Endothelial cell of umbilical vein (primary cell): ENCODE results near the gene TMEM181. TPM values are rescaled to one million over a fixed set of nuclear protein-coding genes. Genes with fewer than 3 reads are reported as not detected.

Experiments used
- BruUV-seq: library from RNA; stranded (reverse); fragments of 400-500 nt; replicated peaks from 2 replicates; lab custom pipeline; 2021; lab: Mats Ljungman, UMichigan
- CTCF ChIA-PET: fragments of 300-600, 350-600 bp; sonication (Branson Sonifier 250); formaldehyde crosslinking; loops from one replicate; lab custom pipeline; 2021; ENCODE audit warnings: antibody characterized with exemption, inconsistent platforms; lab: Charles Lee
- POLR2A ChIA-PET: fragments of 300-600, 350-600 bp; sonication (Branson Sonifier 250); formaldehyde crosslinking; loops from one replicate; lab custom pipeline; 2021; ENCODE audit warnings: antibody characterized with exemption, inconsistent platforms; lab: Charles Lee
- DNase-seq: peaks from one replicate; pipeline ENCODE4 v3.0.0-alpha.2; 2011; ENCODE audit warnings: low read depth, low spot score
- FAIRE-seq: peaks from 2 replicates; lab custom pipeline; 2011; peaks lifted over from hg19 to GRCh38; lab: Jason Lieb, UNC
- H2AFZ ChIP-seq: 2 replicates; pipeline ENCODE4 v1.6.0; 2012; ENCODE audit warnings: low read depth, low read length, control low read depth, inconsistent platforms
- H3K27ac ChIP-seq: 2 replicates; pipeline ENCODE4 v1.5.1; 2011; ENCODE audit warnings: low read depth, mild to moderate bottlenecking, control low read depth, low read length, moderate library complexity; ENCODE audit not compliant: insufficient read depth
- H3K27me3 ChIP-seq, 2 experiments: 2 replicates each; pipeline versions ENCODE4 v1.6.0 to v1.6.1; 2011; ENCODE audit warnings: low read length in 2 of 2, mixed read lengths in 1 of 2; ENCODE audit not compliant: control insufficient read depth in 2 of 2, insufficient read depth in 2 of 2
- H3K36me3 ChIP-seq, 2 experiments: 2 replicates in 1 of 2; 3 replicates in 1 of 2; pipeline ENCODE4 v1.5.1; 2011; ENCODE audit warnings: low read length in 2 of 2, mild to moderate bottlenecking in 1 of 2, moderate library complexity in 1 of 2; ENCODE audit not compliant: control insufficient read depth in 2 of 2, insufficient read depth in 2 of 2; ENCODE audit errors: extremely low read depth in 1 of 2
- H3K4me1 ChIP-seq: 3 replicates; pipeline ENCODE4 v1.5.1; 2011; ENCODE audit warnings: mild to moderate bottlenecking, low read length; ENCODE audit not compliant: control insufficient read depth, insufficient read depth; ENCODE audit errors: extremely low read depth
- H3K4me2 ChIP-seq: 2 replicates; pipeline ENCODE4 v1.6.1; 2011; ENCODE audit warnings: low read length, control low read depth, mixed read lengths; ENCODE audit not compliant: insufficient read depth
- H3K4me3 ChIP-seq, 3 experiments: fragments of 200-600 bp in 1 of 3; sonication (generic), shearing (Covaris generic) in 1 of 3; replicated peaks in 1 of 3; 2 replicates each; pipeline ENCODE4 v1.5.1; 2011 to 2016; ENCODE audit warnings: control low read depth in 3 of 3, low read length in 3 of 3, mild to moderate bottlenecking in 2 of 3, inconsistent platforms in 1 of 3, low read depth in 1 of 3, moderate library complexity in 1 of 3; ENCODE audit not compliant: insufficient read depth in 1 of 3
- H3K79me2 ChIP-seq: 2 replicates; pipeline ENCODE4 v1.6.0; 2012; ENCODE audit warnings: low read length, inconsistent platforms; ENCODE audit not compliant: control insufficient read depth, insufficient read depth
- H3K9ac ChIP-seq: replicated peaks from 2 replicates; pipeline ENCODE3; 2011; ENCODE audit warnings: low read length, control low read depth; ENCODE audit not compliant: insufficient read depth; ENCODE audit errors: extremely low read depth
- H3K9me1 ChIP-seq: replicated peaks from 3 replicates; pipeline ENCODE4 v1.6.0; 2011; ENCODE audit warnings: mild to moderate bottlenecking, low read length; ENCODE audit not compliant: control insufficient read depth, insufficient read depth; ENCODE audit errors: extremely low read depth
- H3K9me3 ChIP-seq: replicated peaks from 2 replicates; pipeline ENCODE4 v1.5.1; 2012; ENCODE audit warnings: low read length, inconsistent platforms; ENCODE audit not compliant: control insufficient read depth, insufficient read depth
- H4K20me1 ChIP-seq: replicated peaks from 2 replicates; pipeline ENCODE3; 2011; ENCODE audit warnings: mild to moderate bottlenecking, low read length; ENCODE audit not compliant: control insufficient read depth, insufficient read depth; ENCODE audit errors: extremely low read depth
- EZH2 ChIP-seq: IDR thresholded peaks from 2 replicates; pipeline ENCODE4 v1.6.1; 2012; ENCODE audit warnings: borderline replicate concordance, low read depth, mild to moderate bottlenecking, moderate library complexity, low read length, inconsistent platforms; ENCODE audit not compliant: severe bottlenecking
- JUN ChIP-seq: IDR thresholded peaks from 2 replicates; pipeline ENCODE4 v1.6.1; 2011; ENCODE audit warnings: borderline replicate concordance, low read depth; ENCODE audit not compliant: insufficient read length, insufficient read depth
- MYC ChIP-seq: IDR thresholded peaks from one replicate; pipeline ENCODE4 v1.6.1; 2011; ENCODE audit warnings: mild to moderate bottlenecking, low read depth, low read length
- POLR2AphosphoS5 ChIP-seq: IDR thresholded peaks from 2 replicates; pipeline ENCODE4 v1.6.1; 2012; ENCODE audit warnings: low read depth, mild to moderate bottlenecking, control low read depth, low read length, moderate library complexity; ENCODE audit not compliant: insufficient read depth
- dilution Hi-C: fragments of 300-500 bp; cut with MboI; formaldehyde crosslinking; loops from one replicate; pipeline ENCODE4 v1.15.0; 2019; ENCODE audit warnings: low sequenced_read_pairs; ENCODE audit not compliant: extremely low pct_ligation_motif_present
- intact Hi-C: fragments of 100-400 bp; cut with micrococcal nuclease; formaldehyde crosslinking; loops from one replicate; pipeline ENCODE4 v1.10.0; 2022
- polyA plus RNA-seq, 4 experiments: library from polyadenylated mRNA; depleted of rRNA in 3 of 4; stranded (reverse) in 3 of 4; unstranded in 1 of 4; fragments of >200 nt; gene quantifications; 2 replicates each; pipeline versions ENCODE4 v1.2.1 to v1.2.3, GENCODE V29; 2011 to 2012; ENCODE audit warnings: missing spikeins in 1 of 4
- total RNA-seq: library from RNA; stranded (reverse); gene quantifications from 2 replicates; pipeline ENCODE4 v1.2.3, GENCODE V29; 2021
- TF ChIP-seq, protein P1 (sequence below), 2 donors: IDR thresholded peaks; 1 replicate in 1 of 2; 2 replicates in 1 of 2; pipeline ENCODE4 v1.5.1; 2011; ENCODE audit warnings: low read length in 2 of 2, mild to moderate bottlenecking in 2 of 2, moderate library complexity in 2 of 2, control low read depth in 1 of 2, inconsistent platforms in 1 of 2, low read depth in 1 of 2; ENCODE audit not compliant: insufficient read depth in 1 of 2; ENCODE audit errors: extremely low read depth in 1 of 2
- TF ChIP-seq, protein P2 (sequence below): IDR thresholded peaks from 2 replicates; pipeline ENCODE4 v1.6.1; 2011; ENCODE audit not compliant: insufficient read depth, insufficient read length

Gene TMEM181
- total and polyA plus RNA-seq, 2 donors (not counting 3 experiments of a cell fraction or from before 2014, with no cell fraction given) = 21.7 to 33.5 TPM

DNA sequence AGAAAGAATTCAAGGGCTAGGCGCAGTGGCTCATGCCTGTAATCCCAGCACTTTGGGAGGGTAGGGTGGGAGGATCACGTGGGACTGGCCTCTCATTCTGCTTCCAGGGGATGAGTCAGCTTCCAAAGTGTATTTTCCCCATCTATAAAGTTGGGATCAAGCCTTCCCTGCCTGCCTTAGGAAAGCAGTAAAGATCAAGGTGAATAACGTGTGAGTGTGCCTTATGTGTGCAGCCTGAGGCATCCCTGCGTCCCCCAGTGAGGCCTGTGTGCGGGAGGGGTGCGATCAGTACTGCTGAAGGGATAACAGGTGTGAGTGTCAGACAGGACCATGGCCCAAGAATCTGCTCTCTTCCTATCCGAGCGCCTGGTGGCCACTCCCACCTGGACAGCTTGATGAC lies 26.8 kb downstream of the TMEM181 start:
- no peak overlapping the region for H3K9ac ChIP-seq
- peaks cover 19 to 48% of the 10 kb centered on the region in 2 experiments for H3K36me3 ChIP-seq
- CTCF ChIA-PET = interaction anchor here (0.6 kb wide), 1 partner anchor 15 kb away, joined by 3 read pairs; no protein-coding TSS in a partner anchor
- TF ChIP-seq EZH2 (no peak), MYC (no peak), POLR2AphosphoS5 (no peak)
- TF ChIP-seq, protein P1, sequence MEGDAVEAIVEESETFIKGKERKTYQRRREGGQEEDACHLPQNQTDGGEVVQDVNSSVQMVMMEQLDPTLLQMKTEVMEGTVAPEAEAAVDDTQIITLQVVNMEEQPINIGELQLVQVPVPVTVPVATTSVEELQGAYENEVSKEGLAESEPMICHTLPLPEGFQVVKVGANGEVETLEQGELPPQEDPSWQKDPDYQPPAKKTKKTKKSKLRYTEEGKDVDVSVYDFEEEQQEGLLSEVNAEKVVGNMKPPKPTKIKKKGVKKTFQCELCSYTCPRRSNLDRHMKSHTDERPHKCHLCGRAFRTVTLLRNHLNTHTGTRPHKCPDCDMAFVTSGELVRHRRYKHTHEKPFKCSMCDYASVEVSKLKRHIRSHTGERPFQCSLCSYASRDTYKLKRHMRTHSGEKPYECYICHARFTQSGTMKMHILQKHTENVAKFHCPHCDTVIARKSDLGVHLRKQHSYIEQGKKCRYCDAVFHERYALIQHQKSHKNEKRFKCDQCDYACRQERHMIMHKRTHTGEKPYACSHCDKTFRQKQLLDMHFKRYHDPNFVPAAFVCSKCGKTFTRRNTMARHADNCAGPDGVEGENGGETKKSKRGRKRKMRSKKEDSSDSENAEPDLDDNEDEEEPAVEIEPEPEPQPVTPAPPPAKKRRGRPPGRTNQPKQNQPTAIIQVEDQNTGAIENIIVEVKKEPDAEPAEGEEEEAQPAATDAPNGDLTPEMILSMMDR (IDR thresholded peaks at IDR 0.05; ENCODE audit: extremely low read depth in 1 of 2, insufficient read depth in 1 of 2, low read depth in 1 of 2, low read length in 2 of 2) = no peak
- DNase-seq (no peak), FAIRE-seq (no peak)
- H2AFZ ChIP-seq = no peak overlapping the region
- H3K4me3 ChIP-seq = no peak overlapping the region
- H4K20me1 ChIP-seq = no peaks in the 10 kb centered on the region
- dilution Hi-C loops = no loop called here
- no peak overlapping the region for H3K4me2 ChIP-seq
- BruUV-seq = no TSS peak
- POLR2A ChIA-PET = no interaction called here
- no peaks in the 10 kb centered on the region for H3K27me3 ChIP-seq
- no peak overlapping the region for H3K27ac ChIP-seq
- intact Hi-C loops = no loop called here
- H3K79me2 ChIP-seq = no peaks in the 10 kb centered on the region
- no peaks in the 10 kb centered on the region for H3K9me3 ChIP-seq
- no peaks in the 10 kb centered on the region for H3K9me1 ChIP-seq
- peaks cover 3% of the 10 kb centered on the region for H3K4me1 ChIP-seq

DNA sequence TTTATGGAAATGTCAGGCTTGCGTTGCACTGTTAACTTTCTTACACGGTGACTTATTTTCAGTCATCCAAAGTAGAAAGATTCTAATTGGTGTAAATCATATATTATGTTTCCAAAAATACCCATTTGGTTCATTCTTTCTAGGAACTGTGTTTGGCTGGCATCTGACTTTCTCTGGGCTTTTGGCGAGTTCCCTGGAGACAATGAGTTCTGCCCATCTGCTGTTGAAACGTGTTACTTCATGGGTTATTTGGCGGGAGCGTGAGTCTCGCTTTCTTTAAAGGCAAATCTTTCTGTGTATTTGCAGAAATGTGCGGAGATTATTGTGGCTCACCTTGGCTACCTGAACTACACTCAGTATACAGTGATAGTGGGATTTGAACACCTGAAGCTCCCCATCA lies 29.5 kb downstream of the TMEM181 start:
- no peak overlapping the region for H3K27ac ChIP-seq
- H3K4me1 ChIP-seq = peaks cover 3% of the 10 kb centered on the region
- H2AFZ ChIP-seq = no peak overlapping the region
- intact Hi-C loops (no loop called here), dilution Hi-C loops (no loop called here)
- TF ChIP-seq JUN (no peak), POLR2AphosphoS5 (no peak), MYC (no peak)
- TF ChIP-seq, protein P2, sequence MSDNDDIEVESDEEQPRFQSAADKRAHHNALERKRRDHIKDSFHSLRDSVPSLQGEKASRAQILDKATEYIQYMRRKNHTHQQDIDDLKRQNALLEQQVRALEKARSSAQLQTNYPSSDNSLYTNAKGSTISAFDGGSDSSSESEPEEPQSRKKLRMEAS = no peak
- TF ChIP-seq, protein P1 (IDR thresholded peaks at IDR 0.05; ENCODE audit: extremely low read depth in 1 of 2, insufficient read depth in 1 of 2, low read depth in 1 of 2, low read length in 2 of 2) = no peak
- H3K36me3 ChIP-seq = peaks cover 13 to 49% of the 10 kb centered on the region in 2 experiments
- DNase-seq = no peak
- H3K27me3 ChIP-seq = no peaks in the 10 kb centered on the region
- no TSS peak for BruUV-seq
- no peak overlapping the region for H3K4me3 ChIP-seq
- no peak overlapping the region for H3K9ac ChIP-seq
- H3K9me3 ChIP-seq = no peaks in the 10 kb centered on the region
- POLR2A ChIA-PET = no interaction called here
- no peak for FAIRE-seq
- H3K79me2 ChIP-seq = no peaks in the 10 kb centered on the region
- CTCF ChIA-PET = interaction anchor here (2.7 kb wide), 1 partner anchor 368 kb away, joined by 6 read pairs; no protein-coding TSS in a partner anchor
- H4K20me1 ChIP-seq = no peaks in the 10 kb centered on the region
- H3K9me1 ChIP-seq = no peaks in the 10 kb centered on the region
- H3K4me2 ChIP-seq = no peak overlapping the region
